ENCODE data around the gene PVALEF.
"Not testable (repeated sequence)": the region's sequence is repeated elsewhere in the genome, so short reads cannot be mapped to it uniquely, and the experiment has no call there.

Gene PVALEF

DNA sequence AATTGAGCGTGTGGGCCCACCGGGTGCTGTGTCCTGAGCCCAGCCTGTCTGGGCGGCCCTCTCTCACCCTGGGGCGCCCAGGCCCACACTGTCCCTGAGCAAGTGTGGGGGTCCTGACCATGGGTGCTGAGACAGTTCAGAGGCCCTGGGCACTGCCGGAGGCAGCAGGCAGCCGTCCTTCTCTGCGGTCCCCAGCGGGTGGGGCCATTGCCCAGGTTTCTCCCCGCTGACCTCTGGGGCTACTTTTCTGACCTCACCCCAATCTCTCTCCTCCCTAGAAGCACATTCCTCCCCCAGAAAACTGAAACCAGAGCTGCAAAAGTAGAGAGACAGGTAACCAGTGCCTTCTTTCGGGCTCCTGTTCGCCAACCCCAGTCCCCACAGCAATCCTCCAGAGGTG, 36.0 kb upstream of the PVALEF start:
- no peak for DNase-seq

DNA sequence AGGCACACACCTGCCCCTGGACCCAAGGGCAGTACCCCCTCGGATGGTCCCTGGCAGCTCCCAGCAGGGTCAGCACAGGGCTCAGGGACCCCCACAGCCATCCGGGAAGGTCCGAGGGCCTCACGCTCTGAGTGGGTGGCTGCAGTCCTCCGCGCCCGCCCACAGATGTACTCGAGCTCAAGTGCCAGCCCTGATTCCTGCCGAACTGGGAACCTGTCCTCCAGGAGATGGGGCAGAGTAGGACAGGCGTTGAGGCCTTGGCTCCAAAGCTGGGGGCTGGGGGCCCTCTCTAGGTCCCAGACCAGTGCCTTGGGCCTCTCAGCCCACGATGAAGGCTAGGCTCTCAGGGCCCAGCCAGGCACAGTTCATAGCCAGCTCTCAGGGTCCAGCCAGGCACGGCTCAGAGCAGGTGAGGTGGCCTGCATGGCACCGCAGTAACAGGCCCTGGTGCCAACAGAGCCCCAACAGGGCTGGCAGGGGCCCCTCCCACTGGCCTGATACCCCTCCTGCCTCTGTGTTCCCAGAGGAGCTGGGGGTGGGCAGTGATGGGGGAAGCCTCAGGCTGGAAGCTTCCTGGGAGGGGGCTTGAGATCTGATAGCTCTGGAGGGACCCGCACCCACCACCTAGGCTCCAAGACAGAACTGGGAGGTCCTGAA, 35.5 kb upstream of the PVALEF start:
- DNase-seq = no peak

DNA sequence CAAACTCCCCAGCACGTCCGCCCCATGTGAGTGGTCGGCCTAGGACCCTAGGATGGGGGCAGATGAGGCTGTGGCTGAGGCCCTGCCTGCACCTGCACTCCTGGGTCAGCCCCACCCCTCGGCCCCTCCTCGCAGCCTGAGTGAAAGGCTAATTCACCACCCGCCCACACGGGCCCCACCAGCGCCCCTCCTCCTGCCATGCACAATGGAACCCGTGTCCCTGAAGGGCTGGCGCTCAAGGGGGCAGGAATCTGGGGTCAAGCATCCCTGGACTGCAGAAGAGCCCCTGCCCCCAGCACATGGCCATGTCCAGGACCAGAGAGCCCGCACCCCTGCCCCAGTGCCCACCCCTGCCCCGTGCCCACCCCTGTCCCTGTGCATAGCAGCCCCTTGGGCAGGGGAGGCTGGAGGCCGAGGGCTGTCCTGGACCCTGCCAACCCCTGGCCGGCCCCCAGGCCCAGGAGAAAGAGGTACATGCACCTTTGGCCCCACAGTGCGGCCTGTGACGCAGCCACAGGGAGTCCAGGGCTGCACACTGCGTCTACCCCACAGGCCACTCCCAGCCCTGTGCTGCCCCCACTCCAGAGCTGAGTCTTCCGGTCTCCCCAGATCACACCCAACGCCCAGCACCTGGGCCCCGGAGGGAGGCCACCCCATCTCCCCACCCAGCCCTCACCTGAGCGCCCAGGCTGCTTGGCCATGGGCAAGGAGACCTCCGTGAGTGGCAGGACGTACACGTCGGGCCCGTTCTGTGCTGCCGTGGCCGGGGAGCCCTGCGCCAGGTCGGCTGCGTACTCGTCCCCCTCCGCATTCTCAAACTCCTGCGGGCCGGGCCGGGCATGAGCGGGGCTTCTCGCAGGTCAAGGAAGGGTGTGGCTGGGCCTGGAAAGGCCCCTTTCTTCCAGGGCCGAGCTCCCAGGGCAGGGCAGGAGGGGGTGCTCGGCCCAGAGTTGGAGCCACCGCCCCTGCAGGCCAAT, 34.6 kb upstream of the PVALEF start:
- DNase-seq = no peak

DNA sequence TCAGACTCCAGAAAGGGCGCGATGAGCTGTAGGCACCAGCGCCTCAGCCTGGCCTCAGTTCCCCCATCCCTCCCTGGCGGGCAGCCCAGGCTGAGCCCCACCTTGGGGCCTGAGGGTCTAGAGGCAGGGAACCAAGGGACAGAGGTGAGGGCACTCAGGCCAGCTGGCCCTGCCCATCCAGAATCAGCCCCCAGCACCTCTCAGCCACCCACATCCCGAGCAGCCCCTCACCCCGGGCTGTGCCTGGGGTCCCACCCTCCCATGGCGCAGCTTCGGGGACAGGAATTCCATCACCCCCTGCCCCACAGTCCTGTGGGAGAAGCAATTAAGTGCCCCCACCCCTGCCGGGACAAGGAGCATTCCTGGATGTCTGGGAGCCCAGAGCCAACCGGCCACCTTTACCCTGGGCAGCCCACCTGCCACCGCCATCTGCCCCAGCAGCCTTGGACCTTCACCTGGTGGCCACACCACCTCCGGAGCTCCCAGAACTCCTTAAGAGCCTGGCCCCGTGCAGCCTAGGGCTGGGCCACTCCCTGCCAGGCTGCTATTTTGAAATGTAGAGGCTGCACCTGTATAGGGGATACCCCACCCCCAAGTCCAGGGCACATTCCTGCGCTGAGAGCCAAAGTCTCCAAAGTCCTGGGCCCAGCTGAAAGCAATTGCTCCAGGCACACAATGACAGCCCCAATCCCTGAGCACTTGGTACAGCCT, 33.7 kb upstream of the PVALEF start:
- no peak for DNase-seq

DNA sequence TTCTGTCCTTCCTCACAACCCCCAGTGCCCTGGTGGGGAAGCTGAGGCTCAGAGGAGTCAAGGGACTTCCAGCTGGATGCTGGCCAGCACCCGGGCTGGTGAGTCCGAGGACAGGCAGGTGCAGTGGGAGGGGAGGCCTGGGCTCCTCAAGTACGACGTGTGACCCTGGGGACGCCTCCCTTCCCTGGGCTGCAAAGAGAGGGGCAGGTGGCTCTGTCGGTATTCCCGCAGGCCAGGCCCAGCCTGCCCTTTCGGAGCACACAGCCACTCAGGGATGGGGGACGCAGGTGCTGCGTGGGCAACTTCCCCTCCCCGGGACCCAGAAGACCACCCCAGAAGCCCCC, 33.1 kb upstream of the PVALEF start:
- no peak for DNase-seq

DNA sequence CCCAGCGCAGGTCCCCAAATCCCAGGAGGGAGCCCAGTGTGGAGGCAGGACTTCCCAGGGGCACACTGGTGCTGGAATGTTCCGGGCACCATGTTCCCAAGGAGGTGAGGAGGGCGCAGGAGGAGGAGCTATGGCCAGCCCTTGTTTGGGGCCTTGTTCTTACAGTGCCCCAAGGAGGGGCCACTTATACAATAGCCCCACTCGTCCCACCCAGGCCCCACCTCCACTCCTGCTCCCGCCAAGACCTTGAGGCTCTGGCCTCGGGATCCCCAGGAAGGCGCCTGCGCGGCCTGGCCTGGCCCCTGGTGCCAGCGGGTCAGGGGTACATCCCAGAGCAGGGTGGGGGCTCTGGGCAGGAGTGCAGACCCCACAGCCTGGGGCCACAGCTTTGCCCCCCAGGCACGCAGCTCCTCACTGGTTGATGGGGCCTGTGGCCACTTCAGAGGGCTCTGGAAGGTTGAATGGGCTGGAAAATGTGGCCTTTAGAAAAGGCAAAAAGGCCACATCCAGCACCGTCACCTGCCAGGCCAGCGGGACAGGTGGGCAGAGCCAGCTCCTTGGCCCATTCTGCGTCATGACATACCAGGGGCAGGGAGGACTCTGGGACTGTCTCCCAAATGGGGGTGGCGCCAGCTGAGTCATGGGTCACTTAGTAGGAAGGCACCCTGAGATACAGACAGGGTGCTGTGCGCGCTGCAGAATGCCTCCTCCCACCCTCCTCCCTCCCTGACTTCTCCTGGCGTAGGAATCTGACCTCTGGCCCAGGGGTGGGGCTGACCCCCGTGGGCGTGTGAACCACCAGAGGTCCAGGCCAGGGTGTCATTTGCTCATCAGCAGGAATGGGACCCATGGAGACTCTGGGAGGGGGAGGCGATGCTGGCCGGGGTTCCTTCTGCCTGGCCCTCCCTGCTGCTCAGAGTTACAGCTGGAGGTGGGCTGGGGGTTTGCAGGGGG, 32.3 kb upstream of the PVALEF start:
- DNase-seq = no peak

DNA sequence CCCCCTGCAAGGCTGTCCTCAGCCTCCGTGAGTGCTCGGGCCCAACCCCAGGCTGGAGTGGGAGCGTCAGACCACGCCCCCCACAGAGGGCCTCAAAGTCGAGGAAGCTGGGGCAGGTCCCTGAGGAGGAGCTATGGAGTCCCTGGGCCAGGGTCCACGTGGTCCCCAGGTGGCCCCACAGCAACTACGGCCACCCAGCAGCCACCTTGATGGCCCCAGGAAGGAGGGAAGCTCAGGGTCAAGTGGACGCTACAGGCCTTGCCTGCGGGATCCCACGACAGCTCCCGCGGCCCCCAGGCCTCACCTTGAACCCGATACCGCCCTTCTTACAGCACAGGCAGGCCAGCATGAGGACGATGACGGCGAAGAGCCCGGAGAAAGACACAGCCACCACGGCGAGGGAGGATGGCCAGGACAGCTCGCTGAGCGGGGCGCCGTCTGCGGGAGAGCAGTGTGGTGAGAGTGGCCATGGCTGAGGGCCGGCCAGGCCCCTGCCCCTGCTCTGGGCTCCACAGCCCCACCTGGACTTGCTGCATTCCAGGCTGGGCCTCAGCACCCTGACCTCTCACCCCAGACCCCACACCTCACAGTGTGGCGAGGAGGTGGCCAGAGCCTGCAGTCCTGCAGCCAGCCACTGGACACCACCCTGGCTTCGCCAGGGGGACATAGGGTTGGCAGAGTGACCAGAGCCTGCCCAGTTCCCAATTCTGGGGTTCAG, 31.1 kb upstream of the PVALEF start:
- no peak for DNase-seq

DNA sequence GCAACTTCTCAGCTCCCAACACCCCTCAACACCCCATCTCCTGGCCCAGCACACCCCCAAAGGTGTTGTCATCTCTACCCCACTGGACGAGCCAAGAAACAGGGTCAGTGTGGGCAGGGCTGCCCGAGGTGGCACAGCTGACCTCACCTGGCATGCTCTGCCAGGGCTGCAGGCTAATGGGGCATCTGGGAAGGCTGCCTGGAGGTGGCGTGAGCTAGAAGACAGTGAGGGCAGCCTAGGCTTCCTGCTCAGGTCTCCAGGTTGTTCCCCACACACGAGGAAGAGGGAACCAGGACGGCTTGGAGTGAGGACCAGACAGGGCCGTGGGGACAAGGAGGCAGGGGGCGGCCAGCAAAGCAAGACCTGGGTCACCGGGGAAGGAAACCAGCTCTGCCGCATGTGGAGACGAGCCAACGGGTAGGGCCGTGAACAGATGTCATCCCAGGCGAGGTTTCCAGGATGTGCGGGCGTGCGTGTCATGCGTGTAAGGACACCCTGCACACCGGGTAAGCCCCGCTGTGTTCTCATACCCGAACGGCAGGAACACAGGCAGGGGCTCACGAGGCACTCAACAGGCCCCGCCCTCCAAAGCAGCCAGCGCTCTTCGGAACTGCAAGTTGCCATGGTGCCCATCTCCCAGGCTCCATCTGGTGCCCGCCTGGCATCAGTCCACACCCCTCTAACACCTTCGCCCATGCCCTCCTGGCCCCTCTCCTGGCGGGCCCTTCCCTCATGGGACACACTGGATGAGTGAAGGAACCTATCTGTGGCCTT, 29.6 kb upstream of the PVALEF start:
- peak; percentile 90 for DNase-seq

DNA sequence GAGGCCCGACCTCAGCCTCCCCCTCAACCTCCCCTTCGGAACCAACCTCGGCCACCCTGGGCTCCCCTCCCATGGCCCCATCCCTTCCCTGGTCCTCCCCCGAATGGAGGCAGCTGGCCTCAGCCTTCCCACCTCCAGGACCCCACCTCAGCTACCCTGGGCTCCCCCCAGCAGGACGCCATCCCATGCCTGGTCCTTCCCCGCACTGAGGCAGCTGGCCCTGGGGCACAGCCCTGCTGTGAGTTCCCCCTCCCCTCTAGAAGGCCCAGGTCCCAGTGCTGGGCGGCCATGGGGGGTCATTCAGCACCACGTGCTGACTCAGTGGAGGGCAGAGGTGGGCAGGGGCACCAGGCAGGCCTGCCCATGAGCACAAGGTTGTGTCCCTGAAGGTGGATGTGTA, 28.9 kb upstream of the PVALEF start:
- DNase-seq = no peak

DNA sequence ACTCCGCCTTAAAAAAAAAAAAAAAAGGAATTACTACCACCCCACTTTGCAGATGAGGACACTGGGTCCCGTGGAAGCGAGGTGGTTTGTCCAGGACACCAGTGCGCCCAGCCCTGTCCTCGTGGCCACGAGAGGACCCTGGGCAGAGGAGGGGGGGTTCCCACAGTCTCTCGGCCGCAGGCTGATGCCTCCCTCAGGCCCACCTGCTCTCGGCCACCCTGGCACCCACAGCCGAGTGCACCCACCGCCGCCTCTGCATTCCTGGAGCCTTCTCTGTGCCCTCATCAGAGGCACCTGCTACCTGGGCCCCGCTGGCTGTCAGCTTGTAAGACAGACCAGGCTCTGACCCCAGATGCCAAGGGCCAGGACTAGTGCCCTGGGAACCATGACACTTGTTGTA, 28.1 kb upstream of the PVALEF start:
- DNase-seq = no peak

DNA sequence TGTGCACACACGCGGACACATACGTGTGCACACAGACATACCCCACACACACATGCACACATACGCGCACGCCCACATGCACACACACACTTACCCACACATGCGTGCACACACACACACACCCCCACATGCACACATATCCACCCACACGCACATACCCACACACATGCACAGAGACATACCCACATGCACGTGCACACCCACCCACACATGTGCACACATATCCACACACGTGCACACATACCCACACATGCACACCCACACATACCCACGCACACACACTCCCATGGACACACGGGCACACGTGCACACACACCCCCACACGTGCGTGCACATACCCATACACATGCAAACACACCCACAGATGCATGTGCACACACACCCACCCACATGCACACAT, 27.2 kb upstream of the PVALEF start:
- DNase-seq = no peak

DNA sequence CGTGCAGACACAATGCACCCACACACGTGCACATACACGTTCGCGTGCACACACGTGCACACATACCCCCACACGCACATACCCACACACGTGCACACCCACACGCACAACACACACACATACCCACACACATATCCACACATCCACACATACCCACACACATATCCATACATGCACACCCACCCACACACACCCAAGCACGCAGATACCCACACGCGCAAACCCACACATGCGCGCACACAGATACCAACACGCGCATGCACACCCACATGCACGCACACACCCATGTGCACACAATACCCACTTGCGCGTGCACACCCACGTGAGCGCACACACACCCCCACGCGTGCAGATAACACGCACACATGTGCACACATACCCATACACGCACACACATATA, 26.8 kb upstream of the PVALEF start:
- no peak for DNase-seq

DNA sequence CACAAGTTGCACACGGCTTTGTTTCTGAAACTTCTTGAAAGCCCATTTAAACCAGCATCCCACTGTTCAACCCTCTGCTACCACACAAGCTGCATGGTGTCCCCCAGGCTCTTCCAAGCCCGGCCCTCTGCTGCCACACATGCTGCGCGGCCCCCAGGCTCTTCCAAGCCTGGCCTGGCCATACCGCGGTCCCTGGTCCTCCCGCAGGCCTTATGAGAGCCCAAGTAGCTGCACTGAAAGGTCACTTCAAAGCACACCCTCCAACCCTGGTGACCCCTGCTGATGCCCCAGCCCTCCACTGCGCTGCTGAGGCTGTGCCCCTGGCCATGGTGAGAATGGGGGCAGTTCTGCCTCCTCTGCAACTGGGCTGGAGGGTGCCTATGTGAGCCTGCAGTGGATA, 25.9 kb upstream of the PVALEF start:
- DNase-seq = no peak

DNA sequence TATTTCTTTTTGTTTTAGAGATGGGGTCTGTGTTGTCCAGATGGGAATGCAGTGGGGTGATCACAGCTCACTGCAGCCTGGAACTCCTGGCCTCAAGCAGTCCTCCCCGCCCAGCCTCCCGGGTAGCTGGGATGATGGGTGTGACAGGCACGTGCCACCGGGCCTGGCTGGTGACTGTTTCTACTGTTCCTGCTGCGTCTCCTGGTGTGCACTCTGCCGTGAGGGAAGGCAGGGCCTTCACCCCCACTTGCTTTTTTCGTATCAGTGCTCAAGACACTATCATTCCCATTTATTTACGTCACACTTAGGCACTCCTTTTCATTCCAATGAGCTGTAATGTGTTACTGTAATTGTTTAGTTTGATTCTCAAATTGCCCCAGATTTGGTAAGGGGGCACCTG, 25.3 kb upstream of the PVALEF start:
- DNase-seq = no peak

DNA sequence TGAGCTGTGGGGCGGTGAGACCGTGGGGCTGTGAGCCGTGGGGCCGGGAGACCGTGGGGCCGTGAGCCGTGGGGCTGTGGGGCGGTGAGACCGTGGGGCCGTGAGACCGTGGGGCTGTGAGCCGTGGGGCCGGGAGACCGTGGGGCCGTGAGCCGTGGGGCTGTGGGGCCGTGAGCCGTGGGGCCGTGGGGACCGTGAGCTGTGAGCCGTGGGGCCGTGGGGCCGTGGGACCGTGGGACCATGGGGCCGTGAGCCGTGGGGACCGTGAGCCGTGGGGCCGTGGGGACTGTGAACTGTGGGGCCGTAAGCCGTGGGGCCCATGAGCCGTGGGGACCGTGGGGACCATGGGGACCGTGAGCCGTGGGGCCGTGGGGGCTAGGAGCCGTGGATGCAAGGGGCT, 24.6 kb upstream of the PVALEF start:
- DNase-seq = no peak

DNA sequence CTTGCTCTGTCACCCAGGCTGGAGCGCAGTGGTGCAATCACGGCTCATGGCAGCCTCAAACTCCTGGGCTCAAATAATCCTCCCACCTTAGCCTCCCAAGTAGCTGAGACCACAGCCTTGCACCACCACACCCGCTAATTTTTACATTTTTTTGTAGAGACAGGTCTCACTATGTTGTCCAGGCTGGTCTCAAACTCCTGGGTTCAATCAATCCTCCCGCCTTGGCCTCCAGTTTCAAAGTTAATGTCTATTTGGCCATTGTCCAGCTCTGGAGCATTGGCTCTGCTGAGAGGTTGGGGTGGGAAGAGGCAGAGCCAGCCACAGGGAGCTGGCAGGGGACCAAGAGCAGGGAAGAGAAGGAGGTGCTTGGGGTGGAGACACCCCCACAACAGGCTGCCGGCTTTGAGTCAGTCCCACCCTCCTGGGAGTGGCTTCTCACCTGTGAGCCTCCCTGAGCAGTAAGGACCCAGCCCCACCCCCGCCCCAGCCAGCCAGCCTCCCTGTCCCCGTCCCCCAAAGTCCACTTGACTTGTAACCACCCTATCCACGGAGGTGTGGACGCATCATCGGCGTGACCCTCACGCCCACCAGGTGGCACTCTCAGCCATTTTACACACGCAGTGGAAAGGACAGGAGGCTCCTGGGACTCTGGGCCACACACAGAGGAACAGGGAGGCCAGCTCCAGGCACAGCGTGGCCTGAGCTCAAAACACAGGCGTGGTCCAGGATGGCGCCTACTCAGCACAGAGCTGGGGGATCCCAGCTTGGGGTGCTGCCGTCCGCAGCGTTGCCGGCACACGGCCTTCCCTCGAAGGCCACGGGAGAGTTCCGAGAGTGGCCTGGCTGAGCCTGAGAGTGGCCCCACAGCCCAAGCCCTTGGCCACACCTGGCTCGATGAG, 22.8 kb upstream of the PVALEF start:
- peak; percentile 73 for DNase-seq

DNA sequence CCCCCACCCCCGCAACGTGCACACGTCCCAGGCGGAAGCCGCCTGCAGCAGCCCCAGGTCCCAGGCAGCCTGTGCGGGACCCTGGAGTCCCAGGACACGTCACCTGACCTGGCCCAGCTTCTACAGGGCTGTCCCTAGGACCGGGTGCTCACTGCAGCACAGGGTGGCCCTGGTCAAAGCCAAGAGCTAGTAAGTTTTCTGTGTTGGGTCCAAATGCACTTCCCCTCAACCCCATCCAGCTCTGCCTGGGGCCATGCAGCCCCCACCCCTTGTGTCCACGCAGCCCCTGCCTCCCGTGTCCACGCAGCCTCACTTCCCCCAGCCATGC, 22.1 kb upstream of the PVALEF start:
- DNase-seq = no peak

DNA sequence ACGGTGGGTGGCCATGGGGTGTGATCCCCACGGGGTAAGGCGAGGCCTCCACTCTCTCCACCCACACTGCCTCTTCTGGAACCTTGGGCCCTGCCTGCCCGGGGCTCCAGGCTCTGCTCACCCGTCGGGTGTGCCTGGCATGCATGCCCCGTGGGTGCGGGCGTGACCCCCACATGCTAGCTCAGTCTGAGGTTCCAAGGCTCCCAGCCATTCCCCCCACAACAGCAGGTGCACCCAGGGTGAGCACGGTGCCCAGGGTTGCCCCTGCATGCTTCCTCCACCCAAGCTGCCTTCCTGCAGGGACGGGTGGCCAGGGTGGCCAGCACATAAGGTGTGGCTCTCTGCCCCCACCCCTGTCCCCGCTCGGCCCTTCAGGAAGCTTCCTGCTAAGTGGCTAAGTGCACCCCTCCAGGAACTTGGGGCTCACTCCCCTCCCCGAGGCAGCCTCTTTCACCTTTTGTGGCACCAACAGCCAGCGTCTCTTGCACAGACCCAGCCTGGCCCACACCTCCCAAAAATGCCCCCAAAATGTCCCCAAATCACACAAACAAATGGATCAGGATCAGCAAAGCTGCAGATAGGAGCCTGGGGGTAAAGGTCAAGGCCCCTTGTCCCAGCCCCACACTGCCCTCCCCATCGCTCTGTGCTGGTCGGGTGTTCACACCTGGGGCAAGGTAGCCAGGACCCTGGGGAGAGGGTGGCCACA, 21.4 kb upstream of the PVALEF start:
- no peak for DNase-seq

DNA sequence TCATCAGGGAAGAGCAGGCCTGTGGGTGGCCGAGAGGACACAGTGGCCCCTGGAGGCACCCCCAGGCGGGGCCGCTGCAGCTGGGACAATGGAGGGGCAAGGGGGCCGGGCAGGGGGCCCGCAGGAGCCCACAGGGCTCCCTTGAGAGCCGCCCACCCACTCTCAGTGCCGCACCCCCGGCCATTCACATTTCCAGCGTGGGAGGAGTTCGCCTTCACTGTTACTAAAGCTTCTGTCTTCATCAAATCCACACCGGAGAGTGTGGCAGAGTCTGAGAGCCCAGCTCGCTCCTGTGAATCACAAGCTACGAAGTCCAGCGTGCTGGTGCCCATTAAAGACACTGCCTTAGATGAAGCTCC, 20.9 kb upstream of the PVALEF start:
- DNase-seq = no peak

DNA sequence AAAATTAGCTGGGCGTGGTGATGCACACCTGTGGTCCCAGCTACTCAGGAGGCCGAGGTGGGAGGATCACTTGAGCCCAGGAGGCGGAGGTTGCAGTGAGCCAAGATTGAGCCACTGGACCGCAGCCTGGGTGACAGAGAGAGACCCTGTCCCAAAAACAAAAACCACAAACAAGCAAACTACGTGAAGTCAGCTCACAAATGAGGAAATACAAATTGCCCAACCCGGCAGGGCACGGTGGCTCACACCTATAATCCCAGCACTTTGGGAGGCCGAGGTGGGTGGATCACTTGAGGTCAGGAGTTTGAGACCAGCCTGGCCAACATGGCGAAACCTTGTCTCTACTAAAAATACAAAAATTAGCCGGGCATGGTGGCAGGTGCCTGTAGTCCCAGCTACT, 19.1 kb upstream of the PVALEF start:
- DNase-seq = not testable (repeated sequence)
